ENCODE measurements around the gene TSPAN33.
A peak's percentile ranks its signal among the peaks of the same experiment; 100 is the strongest.

Gene TSPAN33

GRCh38 chr7:129144834-129145668 is 544 bp downstream of the TSPAN33 start (continued):
- TF ChIP-seq ZNF148 (tag by site-specific recombination; IDR thresholded peaks at IDR 0.05; ENCODE audit: borderline replicate concordance) (no peak), ZBTB10 (tag by site-specific recombination; IDR thresholded peaks at IDR 0.05) (peak; percentile 70), ZNF549 (tag by site-specific recombination; IDR thresholded peaks at IDR 0.05) (no peak), PRDM2 (tag by site-specific recombination; IDR thresholded peaks at IDR 0.05; ENCODE audit: borderline replicate concordance) (no peak), ZNF248 (tag by site-specific recombination; IDR thresholded peaks at IDR 0.05) (no peak), ZSCAN4 (tag by site-specific recombination; IDR thresholded peaks at IDR 0.05) (no peak), ZNF830 (tag by site-specific recombination; IDR thresholded peaks at IDR 0.05; ENCODE audit: low read depth) (no peak), ZBTB49 (tag by site-specific recombination; IDR thresholded peaks at IDR 0.05; ENCODE audit: low read depth) (no peak), ZNF19 (tag by site-specific recombination; IDR thresholded peaks at IDR 0.05; ENCODE audit: low read depth) (no peak), ZNF202 (tag by site-specific recombination; IDR thresholded peaks at IDR 0.05; ENCODE audit: borderline replicate concordance) (no peak), GLIS1 (tag by site-specific recombination; IDR thresholded peaks at IDR 0.05) (peak; percentile 79), WT1 (tag by site-specific recombination; IDR thresholded peaks at IDR 0.05) (no peak)

All from HEK293 (cell line).